ENCODE results near the gene IGSF21.

GRCh38 chr1:18201997-18202719, 94.6 kb downstream of the IGSF21 start:
- TF ChIP-seq CTCF (IDR thresholded peaks at IDR 0.05; ENCODE audit: low read length) (no peak), EZH2phosphoT487 (IDR thresholded peaks at IDR 0.05; ENCODE audit: low read length) (no peak), EZH2 (optimal IDR thresholded peaks at IDR 0.05; ENCODE audit: low read depth, low read length) (no peak)
